GM23338 (cell line): ENCODE measurements around the gene CELF4. TPM values are rescaled to one million over a fixed set of nuclear protein-coding genes. Genes with fewer than 3 reads are reported as not detected.

Experiments
- ATAC-seq: fragments of 200-7000 bp; cut with Tn5 transposase; 3 replicates; pipeline ENCODE4 v1.9.1; 2020
- DNase-seq: peaks from one replicate; pipeline ENCODE4 v3.0.0-alpha.2; 2015; ENCODE audit warnings: low spot score
- H2AFZ ChIP-seq: fragments of 200-600 bp; sonication (generic); 2 replicates; pipeline ENCODE4 v1.8.0; 2016; ENCODE audit warnings: antibody characterized with exemption, mild to moderate bottlenecking, moderate library complexity
- H3F3A ChIP-seq: fragments of 200-600 bp; sonication (generic); replicated peaks from 2 replicates; pipeline ENCODE4 v1.8.0; 2017; ENCODE audit warnings: antibody characterized with exemption, mixed run types, low read depth
- H3K27ac ChIP-seq: fragments of 200-600 bp; sonication (generic); 2 replicates; pipeline ENCODE4 v1.6.1; 2016; ENCODE audit warnings: low read depth
- H3K27me3 ChIP-seq: fragments of 200-600 bp; sonication (generic); 2 replicates; pipeline ENCODE4 v1.8.0; 2016; ENCODE audit warnings: mild to moderate bottlenecking, mixed run types, moderate library complexity; ENCODE audit not compliant: insufficient read depth
- H3K36me3 ChIP-seq: fragments of 200-600 bp; sonication (generic); 2 replicates; pipeline ENCODE4 v1.8.0; 2016; ENCODE audit warnings: mild to moderate bottlenecking; ENCODE audit not compliant: insufficient read depth
- H3K4me1 ChIP-seq: fragments of 200-600 bp; sonication (generic); 2 replicates; pipeline ENCODE4 v1.8.0; 2016; ENCODE audit warnings: mild to moderate bottlenecking, moderate library complexity; ENCODE audit not compliant: insufficient read depth
- H3K4me2 ChIP-seq: fragments of 200-600 bp; sonication (generic); 2 replicates; pipeline ENCODE4 v1.7.1; 2017; ENCODE audit warnings: mixed run types
- H3K4me3 ChIP-seq: fragments of 200-600 bp; sonication (generic); 2 replicates; pipeline ENCODE4 v1.6.1; 2016; ENCODE audit warnings: mixed run types
- H3K79me2 ChIP-seq: fragments of 200-600 bp; sonication (generic); replicated peaks from 2 replicates; pipeline ENCODE4 v1.8.0; 2017; ENCODE audit warnings: mild to moderate bottlenecking; ENCODE audit not compliant: insufficient read depth
- H3K9me2 ChIP-seq: fragments of 200-600 bp; sonication (generic); 2 replicates; pipeline ENCODE4 v1.8.0; 2017; ENCODE audit not compliant: insufficient read depth
- H4K20me1 ChIP-seq: fragments of 200-600 bp; sonication (generic); replicated peaks from 2 replicates; pipeline ENCODE4 v1.8.0; 2017; ENCODE audit warnings: mild to moderate bottlenecking; ENCODE audit not compliant: insufficient read depth
- H3K27ac Mint-ChIP-seq: 2 replicates; pipeline ENCODE4 v1.8.0; 2020; ENCODE audit warnings: inconsistent platforms, mild to moderate bottlenecking, moderate library complexity, mixed read lengths
- H3K27me3 Mint-ChIP-seq: 3 replicates; pipeline ENCODE4 v1.8.0; 2022; ENCODE audit warnings: low read depth, mild to moderate bottlenecking, moderate library complexity, mixed read lengths, inconsistent platforms; ENCODE audit not compliant: insufficient read depth, poor library complexity
- H3K36me3 Mint-ChIP-seq: 3 replicates; pipeline ENCODE4 v1.8.0; 2021; ENCODE audit warnings: low read depth, mild to moderate bottlenecking, inconsistent platforms, moderate library complexity, mixed read lengths
- H3K4me1 Mint-ChIP-seq: 3 replicates; pipeline ENCODE4 v1.8.0; 2020; ENCODE audit warnings: mild to moderate bottlenecking, inconsistent platforms, mixed read lengths
- H3K4me3 Mint-ChIP-seq: 3 replicates; pipeline ENCODE4 v1.8.0; 2021; ENCODE audit warnings: moderate library complexity, mild to moderate bottlenecking, inconsistent platforms, mixed read lengths
- H3K9me3 Mint-ChIP-seq: 3 replicates; pipeline ENCODE4 v1.8.0; 2020; ENCODE audit warnings: moderate library complexity, mild to moderate bottlenecking, inconsistent platforms, mixed read lengths
- CREB1 ChIP-seq: fragments of 250-450 bp; sonication (Bioruptor Pico); IDR thresholded peaks from 2 replicates; pipeline ENCODE4 v1.5.0; 2020; ENCODE audit warnings: low read depth, mild to moderate bottlenecking, moderate library complexity
- CTCF ChIP-seq, 2 experiments: fragments of 200-600 bp in 1 of 2; sonication (generic) in 1 of 2; conservative IDR thresholded peaks; 2 replicates each; pipeline versions ENCODE4 v1.5.1 to v1.6.1; 2016 to 2017; ENCODE audit warnings: antibody characterized with exemption in 2 of 2, low read depth in 2 of 2, mild to moderate bottlenecking in 2 of 2, moderate library complexity in 1 of 2
- EZH2 ChIP-seq: fragments of 200-600 bp; sonication (generic); IDR thresholded peaks from one replicate; pipeline ENCODE4 v1.8.0; 2017; ENCODE audit warnings: antibody characterized with exemption, mild to moderate bottlenecking, low read depth; ENCODE audit not compliant: unreplicated experiment
- EZH2phosphoT487 ChIP-seq: fragments of 200-600 bp; sonication (generic); IDR thresholded peaks from one replicate; pipeline ENCODE4 v1.8.1; 2018; ENCODE audit warnings: antibody characterized with exemption; ENCODE audit not compliant: unreplicated experiment
- REST ChIP-seq: IDR thresholded peaks from one replicate; pipeline ENCODE4 v1.6.1; 2018; ENCODE audit warnings: antibody characterized with exemption; ENCODE audit not compliant: unreplicated experiment
- STAT1 ChIP-seq: IDR thresholded peaks from one replicate; pipeline ENCODE4 v1.6.1; 2016; ENCODE audit warnings: antibody characterized with exemption; ENCODE audit not compliant: unreplicated experiment
- ZNF114 ChIP-seq: fragments of 250-450 bp; sonication (Bioruptor Pico); IDR thresholded peaks from 2 replicates; pipeline ENCODE4 v1.5.0; 2020; ENCODE audit warnings: mild to moderate bottlenecking, moderate library complexity
- ZNF331 ChIP-seq: fragments of 250-450 bp; sonication (Bioruptor Pico); IDR thresholded peaks from 2 replicates; pipeline ENCODE4 v1.5.0; 2020; ENCODE audit warnings: low read depth, mild to moderate bottlenecking, moderate library complexity
- polyA plus RNA-seq: library from polyadenylated mRNA; unstranded; fragments of >200 nt; fragmentation: Nextera tagmentation; extraction: Ambion mirVana; gene quantifications from 2 replicates; pipeline ENCODE4 v1.2.1, GENCODE V29; 2016
- total RNA-seq: library from RNA; depleted of rRNA; stranded (reverse); fragments of >200 nt; shearing (Covaris generic); gene quantifications from 2 replicates; pipeline ENCODE4 v1.2.3, GENCODE V29; 2014
- TF ChIP-seq, protein P1 (sequence below): IDR thresholded peaks from 2 replicates; pipeline ENCODE4 v1.6.1; 2016; ENCODE audit warnings: antibody characterized with exemption
- TF ChIP-seq, protein P2 (sequence below): fragments of 250-450 bp; sonication (Bioruptor Pico); IDR thresholded peaks from 2 replicates; pipeline ENCODE4 v1.5.0; 2020; ENCODE audit warnings: mild to moderate bottlenecking, moderate library complexity

Gene CELF4
- total and polyA plus RNA-seq, 2 experiments from 2014 or later, result 2.6 to 6.7 TPM

- TF ChIP-seq, protein P1, sequence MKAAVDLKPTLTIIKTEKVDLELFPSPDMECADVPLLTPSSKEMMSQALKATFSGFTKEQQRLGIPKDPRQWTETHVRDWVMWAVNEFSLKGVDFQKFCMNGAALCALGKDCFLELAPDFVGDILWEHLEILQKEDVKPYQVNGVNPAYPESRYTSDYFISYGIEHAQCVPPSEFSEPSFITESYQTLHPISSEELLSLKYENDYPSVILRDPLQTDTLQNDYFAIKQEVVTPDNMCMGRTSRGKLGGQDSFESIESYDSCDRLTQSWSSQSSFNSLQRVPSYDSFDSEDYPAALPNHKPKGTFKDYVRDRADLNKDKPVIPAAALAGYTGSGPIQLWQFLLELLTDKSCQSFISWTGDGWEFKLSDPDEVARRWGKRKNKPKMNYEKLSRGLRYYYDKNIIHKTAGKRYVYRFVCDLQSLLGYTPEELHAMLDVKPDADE, result no peak
- TF ChIP-seq EZH2 (no peak), EZH2phosphoT487 (no peak), STAT1 (no peak), ZNF331 (CRISPR knock-in tag) (no peak), CREB1 (CRISPR knock-in tag) (no peak), CTCF (conservative IDR thresholded peaks at IDR 0.05; ENCODE audit: low read depth in 2 of 2) (no peak)
Observed at GRCh38 chr18:37302519-37302918, 263.1 kb downstream of the CELF4 start (continued).

DNA sequence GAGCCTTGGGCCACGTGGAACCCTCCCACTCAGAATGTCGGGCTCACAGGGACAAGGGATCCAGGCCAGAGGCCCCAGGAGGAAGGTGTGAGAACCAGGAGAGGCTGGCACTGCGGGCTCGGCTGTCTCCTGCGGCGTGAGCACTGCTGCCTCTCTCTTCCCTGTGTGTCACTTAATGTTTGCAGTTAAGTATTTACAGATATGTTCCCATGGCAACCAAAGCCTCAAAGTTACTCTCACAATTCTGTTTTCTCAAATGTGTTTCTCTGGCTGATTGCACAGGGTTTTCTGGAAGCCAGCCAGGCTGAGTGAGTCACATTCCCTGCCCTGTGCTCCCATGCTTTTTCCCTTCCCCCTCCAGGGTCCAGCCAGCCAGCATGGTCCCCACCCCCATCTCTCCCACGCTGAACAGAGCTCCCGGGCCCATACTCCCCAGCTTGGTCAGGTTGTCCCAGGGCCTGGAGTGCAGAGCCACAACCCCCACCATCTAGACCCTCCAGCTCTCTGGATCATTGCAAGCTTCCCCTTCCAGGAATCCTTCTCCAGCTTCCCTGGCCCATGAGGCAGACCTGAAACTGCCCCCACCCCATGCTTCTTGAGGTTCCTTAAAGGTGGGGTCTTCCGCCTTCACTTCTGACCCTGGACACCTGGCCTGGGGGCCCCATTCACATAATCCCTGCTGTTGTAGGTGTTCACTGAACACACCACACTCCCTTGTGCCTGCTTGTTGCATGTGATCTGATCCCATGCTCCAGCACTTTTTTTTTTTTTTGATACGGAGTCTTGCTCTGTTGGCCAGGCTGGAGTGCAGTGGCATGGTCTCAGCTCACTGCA lies 265.9 kb downstream of the CELF4 start:
- Histone ChIP-seq H3K27me3 (no peaks in the 10 kb centered on the region), H2AFZ (no peak overlapping the region), H4K20me1 (no peaks in the 10 kb centered on the region), H3K27ac (no peak overlapping the region), H3K79me2 (no peaks in the 10 kb centered on the region), H3K4me1 (no peaks in the 10 kb centered on the region), H3K4me2 (no peak overlapping the region), H3K9me2 (no peaks in the 10 kb centered on the region), H3K4me3 (no peak overlapping the region), H3F3A (no peaks in the 10 kb centered on the region), H3K36me3 (no peaks in the 10 kb centered on the region)
- DNase-seq (peak; percentile 27), ATAC-seq (peak; percentile 18)
- Mint-ChIP-seq H3K27me3 (peaks cover 17% of the 10 kb centered on the region), H3K9me3 (no peaks in the 10 kb centered on the region), H3K4me3 (no peak overlapping the region), H3K36me3 (no peaks in the 10 kb centered on the region; the same call in 2 of the 3 replicates), H3K27ac (no peak overlapping the region), H3K4me1 (peaks cover 10% of the 10 kb centered on the region)
- no peak for TF ChIP-seq REST
- TF ChIP-seq, protein P2, sequence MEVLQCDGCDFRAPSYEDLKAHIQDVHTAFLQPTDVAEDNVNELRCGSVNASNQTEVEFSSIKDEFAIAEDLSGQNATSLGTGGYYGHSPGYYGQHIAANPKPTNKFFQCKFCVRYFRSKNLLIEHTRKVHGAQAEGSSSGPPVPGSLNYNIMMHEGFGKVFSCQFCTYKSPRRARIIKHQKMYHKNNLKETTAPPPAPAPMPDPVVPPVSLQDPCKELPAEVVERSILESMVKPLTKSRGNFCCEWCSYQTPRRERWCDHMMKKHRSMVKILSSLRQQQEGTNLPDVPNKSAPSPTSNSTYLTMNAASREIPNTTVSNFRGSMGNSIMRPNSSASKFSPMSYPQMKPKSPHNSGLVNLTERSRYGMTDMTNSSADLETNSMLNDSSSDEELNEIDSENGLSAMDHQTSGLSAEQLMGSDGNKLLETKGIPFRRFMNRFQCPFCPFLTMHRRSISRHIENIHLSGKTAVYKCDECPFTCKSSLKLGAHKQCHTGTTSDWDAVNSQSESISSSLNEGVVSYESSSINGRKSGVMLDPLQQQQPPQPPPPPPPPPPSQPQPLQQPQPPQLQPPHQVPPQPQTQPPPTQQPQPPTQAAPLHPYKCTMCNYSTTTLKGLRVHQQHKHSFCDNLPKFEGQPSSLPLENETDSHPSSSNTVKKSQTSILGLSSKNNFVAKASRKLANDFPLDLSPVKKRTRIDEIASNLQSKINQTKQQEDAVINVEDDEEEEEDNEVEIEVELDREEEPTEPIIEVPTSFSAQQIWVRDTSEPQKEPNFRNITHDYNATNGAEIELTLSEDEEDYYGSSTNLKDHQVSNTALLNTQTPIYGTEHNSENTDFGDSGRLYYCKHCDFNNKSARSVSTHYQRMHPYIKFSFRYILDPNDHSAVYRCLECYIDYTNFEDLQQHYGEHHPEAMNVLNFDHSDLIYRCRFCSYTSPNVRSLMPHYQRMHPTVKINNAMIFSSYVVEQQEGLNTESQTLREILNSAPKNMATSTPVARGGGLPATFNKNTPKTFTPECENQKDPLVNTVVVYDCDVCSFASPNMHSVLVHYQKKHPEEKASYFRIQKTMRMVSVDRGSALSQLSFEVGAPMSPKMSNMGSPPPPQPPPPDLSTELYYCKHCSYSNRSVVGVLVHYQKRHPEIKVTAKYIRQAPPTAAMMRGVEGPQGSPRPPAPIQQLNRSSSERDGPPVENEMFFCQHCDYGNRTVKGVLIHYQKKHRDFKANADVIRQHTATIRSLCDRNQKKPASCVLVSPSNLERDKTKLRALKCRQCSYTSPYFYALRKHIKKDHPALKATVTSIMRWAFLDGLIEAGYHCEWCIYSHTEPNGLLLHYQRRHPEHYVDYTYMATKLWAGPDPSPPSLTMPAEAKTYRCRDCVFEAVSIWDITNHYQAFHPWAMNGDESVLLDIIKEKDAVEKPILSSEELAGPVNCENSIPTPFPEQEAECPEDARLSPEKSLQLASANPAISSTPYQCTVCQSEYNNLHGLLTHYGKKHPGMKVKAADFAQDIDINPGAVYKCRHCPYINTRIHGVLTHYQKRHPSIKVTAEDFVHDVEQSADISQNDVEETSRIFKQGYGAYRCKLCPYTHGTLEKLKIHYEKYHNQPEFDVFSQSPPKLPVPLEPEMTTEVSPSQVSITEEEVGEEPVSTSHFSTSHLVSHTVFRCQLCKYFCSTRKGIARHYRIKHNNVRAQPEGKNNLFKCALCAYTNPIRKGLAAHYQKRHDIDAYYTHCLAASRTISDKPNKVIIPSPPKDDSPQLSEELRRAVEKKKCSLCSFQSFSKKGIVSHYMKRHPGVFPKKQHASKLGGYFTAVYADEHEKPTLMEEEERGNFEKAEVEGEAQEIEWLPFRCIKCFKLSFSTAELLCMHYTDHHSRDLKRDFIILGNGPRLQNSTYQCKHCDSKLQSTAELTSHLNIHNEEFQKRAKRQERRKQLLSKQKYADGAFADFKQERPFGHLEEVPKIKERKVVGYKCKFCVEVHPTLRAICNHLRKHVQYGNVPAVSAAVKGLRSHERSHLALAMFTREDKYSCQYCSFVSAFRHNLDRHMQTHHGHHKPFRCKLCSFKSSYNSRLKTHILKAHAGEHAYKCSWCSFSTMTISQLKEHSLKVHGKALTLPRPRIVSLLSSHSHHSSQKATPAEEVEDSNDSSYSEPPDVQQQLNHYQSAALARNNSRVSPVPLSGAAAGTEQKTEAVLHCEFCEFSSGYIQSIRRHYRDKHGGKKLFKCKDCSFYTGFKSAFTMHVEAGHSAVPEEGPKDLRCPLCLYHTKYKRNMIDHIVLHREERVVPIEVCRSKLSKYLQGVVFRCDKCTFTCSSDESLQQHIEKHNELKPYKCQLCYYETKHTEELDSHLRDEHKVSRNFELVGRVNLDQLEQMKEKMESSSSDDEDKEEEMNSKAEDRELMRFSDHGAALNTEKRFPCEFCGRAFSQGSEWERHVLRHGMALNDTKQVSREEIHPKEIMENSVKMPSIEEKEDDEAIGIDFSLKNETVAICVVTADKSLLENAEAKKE (CRISPR knock-in tag), result no peak
- no peak for TF ChIP-seq CREB1 (CRISPR knock-in tag)
- no peak for TF ChIP-seq EZH2phosphoT487
- TF ChIP-seq ZNF114, result no peak
